AG10803 (cell line): Measurements from ENCODE around the gene NPL.

Experiments used
- DNase-seq: peaks from one replicate; pipeline ENCODE4 v3.0.0; 2010; ENCODE audit warnings: low read depth
- H3K4me3 ChIP-seq: 2 replicates; pipeline ENCODE4 v1.5.1; 2011; ENCODE audit warnings: mild to moderate bottlenecking, low read length, control low read depth
- CTCF ChIP-seq: conservative IDR thresholded peaks from 2 replicates; pipeline ENCODE4 v1.5.1; 2011; ENCODE audit warnings: mild to moderate bottlenecking, low read length, control low read depth, inconsistent platforms

Gene NPL

GRCh38 chr1:182803846-182804245 lies 14.3 kb downstream of the NPL start:
- no peak for DNase-seq
- no peak overlapping the region for H3K4me3 ChIP-seq
- no peak for TF ChIP-seq CTCF

- no peak for TF ChIP-seq CTCF
- DNase-seq, result no peak
- no peak overlapping the region for H3K4me3 ChIP-seq
These were observed 16.6 kb downstream of the NPL start for GRCh38 chr1:182806015-182806678.

DNA sequence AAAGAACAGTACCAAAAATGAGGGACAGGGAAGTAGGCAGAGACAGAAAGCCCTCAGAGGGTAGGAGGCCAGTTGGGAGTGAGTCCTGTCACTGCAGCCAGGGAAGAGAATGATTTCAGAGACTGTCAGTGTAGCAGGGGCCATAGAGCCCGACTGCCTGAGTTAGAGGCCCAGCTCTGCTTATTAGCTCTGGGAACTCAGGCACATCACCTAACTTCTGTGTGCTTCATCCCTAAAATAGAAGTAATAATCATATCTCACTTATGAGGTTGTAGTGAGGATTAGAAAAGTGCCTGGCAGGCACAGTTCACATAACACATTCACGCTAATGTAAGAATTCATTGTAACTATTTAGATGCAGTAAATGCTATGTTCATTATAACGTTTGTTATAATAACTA lies 18.3 kb downstream of the NPL start:
- no peak for TF ChIP-seq CTCF
- no peak for DNase-seq
- H3K4me3 ChIP-seq, result no peak overlapping the region

DNA sequence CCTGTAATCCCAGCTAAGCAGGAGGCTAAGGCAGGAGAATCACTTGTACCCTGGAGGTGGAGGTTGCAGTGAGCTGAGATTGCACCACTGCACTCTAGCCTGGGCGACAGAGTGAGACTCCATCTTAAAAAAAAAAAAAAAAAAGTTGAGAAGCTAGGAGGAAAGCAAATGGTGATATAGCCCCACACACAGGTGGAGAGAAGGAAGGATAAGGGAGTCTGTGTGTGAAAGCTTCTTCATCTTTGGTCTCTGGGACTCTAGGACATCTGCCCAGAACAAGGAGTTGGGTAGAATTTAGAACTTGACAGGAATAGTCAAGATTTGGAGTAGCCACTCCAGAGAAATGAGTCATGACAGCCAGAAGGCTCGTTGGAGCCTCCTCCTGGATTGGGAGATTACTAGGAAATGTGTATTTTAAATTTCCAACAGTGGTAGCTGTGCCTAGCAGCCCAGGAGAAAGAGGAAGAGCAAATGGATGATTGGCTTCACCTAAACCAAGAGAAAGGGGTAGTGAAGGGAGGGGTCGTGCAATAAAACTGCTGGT lies 19.9 kb downstream of the NPL start:
- peak; percentile 1 for DNase-seq
- TF ChIP-seq CTCF, result no peak

GRCh38 chr1:182811975-182812722 lies 22.6 kb downstream of the NPL start:
- DNase-seq, result no peak
- TF ChIP-seq CTCF, result peak; percentile 6; the same call in 1 of the 2 replicates
- H3K4me3 ChIP-seq, result no peak overlapping the region

More for the DNA sequence above, 19.9 kb downstream of the NPL start:
- H3K4me3 ChIP-seq, result no peak overlapping the region

DNA sequence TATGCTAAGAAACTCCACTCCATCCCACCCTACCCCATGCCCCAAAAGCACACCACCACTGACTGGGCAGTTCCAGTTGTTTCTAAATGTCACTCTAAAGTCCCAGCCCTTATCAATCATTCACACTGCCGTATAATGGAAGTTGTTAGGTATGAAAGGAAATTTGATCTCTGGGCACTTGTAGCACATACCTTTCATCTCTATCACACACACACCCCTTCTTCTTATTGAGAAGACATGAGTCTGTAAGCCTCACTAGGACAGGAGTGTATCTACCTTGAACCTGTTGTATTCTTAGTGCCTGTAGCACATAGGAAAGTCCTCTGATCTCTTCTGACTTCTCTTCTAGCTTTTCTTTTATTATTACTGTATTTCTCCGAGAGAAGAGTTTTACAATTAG lies 27.3 kb downstream of the NPL start:
- no peak for TF ChIP-seq CTCF
- H3K4me3 ChIP-seq, result no peak overlapping the region
- no peak for DNase-seq

DNA sequence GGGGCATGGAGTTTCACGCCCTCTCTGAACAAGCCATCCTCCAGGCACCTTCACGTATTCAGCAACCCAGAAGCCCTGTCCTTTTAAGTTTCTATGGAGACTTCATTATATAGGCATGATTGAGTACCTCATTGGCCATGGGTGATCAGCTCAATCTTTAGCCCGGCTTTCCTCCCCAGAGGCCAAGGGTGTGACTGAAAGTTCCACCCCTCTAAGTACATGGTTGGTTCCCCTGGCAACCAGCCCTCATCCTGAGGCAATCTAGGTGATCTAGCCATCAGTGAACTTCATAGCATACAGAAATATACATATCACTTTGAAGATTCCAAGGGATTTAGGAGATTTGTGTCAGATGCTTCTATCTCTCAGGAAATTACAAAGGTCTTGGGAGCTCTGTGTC lies 28.2 kb downstream of the NPL start:
- TF ChIP-seq CTCF, result no peak
- no peak overlapping the region for H3K4me3 ChIP-seq
- DNase-seq, result no peak
